Measurements from ENCODE around the gene LRRC1.
A peak's percentile ranks its signal among the peaks of the same experiment; 100 is the strongest.

The LRRC1 gene

GRCh38 chr6:53851561-53851960, 56.8 kb downstream of the LRRC1 start:
- no peak for DNase-seq

GRCh38 chr6:53852805-53853204, 58.0 kb downstream of the LRRC1 start:
- DNase-seq: no peak

- no peak for DNase-seq
These were observed 60.2 kb downstream of the LRRC1 start for GRCh38 chr6:53854843-53855567.

GRCh38 chr6:53855940-53856339, 61.1 kb downstream of the LRRC1 start:
- no peak for DNase-seq

- no peak for DNase-seq
These were observed 62.7 kb downstream of the LRRC1 start for GRCh38 chr6:53857318-53858094.

GRCh38 chr6:53858196-53858595, 63.4 kb downstream of the LRRC1 start:
- DNase-seq: no peak

- DNase-seq: no peak
These were observed 64.1 kb downstream of the LRRC1 start for GRCh38 chr6:53858913-53859312.

GRCh38 chr6:53860511-53860910, 65.7 kb downstream of the LRRC1 start:
- DNase-seq: no peak

GRCh38 chr6:53861518-53861917, 66.7 kb downstream of the LRRC1 start:
- DNase-seq: no peak

GRCh38 chr6:53862662-53863462, 68.1 kb downstream of the LRRC1 start:
- no peak for DNase-seq

- no peak for DNase-seq
These were observed 70.0 kb downstream of the LRRC1 start for GRCh38 chr6:53864781-53865180.

- no peak for DNase-seq
These were observed 71.4 kb downstream of the LRRC1 start for GRCh38 chr6:53866226-53866625.

- DNase-seq: no peak
These were observed 73.8 kb downstream of the LRRC1 start for GRCh38 chr6:53868626-53869025.

GRCh38 chr6:53869964-53870363, 75.2 kb downstream of the LRRC1 start:
- DNase-seq: no peak

GRCh38 chr6:53873922-53874321, 79.1 kb downstream of the LRRC1 start:
- no peak for DNase-seq

GRCh38 chr6:53874964-53875363, 80.2 kb downstream of the LRRC1 start:
- DNase-seq: no peak

GRCh38 chr6:53877151-53877550, 82.3 kb downstream of the LRRC1 start:
- no peak for DNase-seq

GRCh38 chr6:53878808-53879207, 84.0 kb downstream of the LRRC1 start:
- no peak for DNase-seq

- DNase-seq: no peak
These were observed 84.8 kb downstream of the LRRC1 start for GRCh38 chr6:53879608-53880007.

- DNase-seq: no peak
These were observed 92.5 kb downstream of the LRRC1 start for GRCh38 chr6:53887316-53887715.

GRCh38 chr6:53888931-53889330, 94.1 kb downstream of the LRRC1 start:
- no peak for DNase-seq

GRCh38 chr6:53889365-53889764, 94.6 kb downstream of the LRRC1 start:
- no peak for DNase-seq

- DNase-seq: no peak
These were observed 97.9 kb downstream of the LRRC1 start for GRCh38 chr6:53892707-53893106.

GRCh38 chr6:53894091-53894490, 99.3 kb downstream of the LRRC1 start:
- DNase-seq: peak; percentile 24

All from NCI-H146 (cell line).